ENCODE results near the gene RNASEH1. TPM values are rescaled to one million over a fixed set of nuclear protein-coding genes. Genes with fewer than 3 reads are reported as not detected.
A peak's percentile ranks its signal among the peaks of the same experiment; 100 is the strongest.
"Not testable (repeated sequence)": the region's sequence is repeated elsewhere in the genome, so short reads cannot be mapped to it uniquely, and the experiment has no call there.

The RNASEH1 gene
- total RNA-seq, 1 donor from 2014 or later = 10.6 TPM

DNA sequence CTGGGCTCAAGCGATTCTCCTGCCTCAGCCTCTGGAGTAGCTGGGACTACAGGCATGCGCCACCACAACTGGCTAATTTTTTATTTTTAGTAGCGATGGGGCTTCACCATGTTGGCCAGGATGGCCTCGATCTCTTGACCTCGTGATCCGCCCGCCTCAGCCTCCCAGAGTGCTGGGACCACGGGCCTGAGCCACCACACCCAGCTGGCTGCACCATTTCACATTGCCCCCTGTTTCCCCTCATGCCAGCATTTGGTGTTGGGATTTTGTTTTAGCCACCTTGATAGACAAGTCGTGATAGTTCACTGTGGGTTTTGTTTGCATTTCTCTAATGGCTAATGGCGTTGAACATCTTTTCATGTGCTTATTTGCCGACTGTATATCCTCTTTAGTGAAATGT lies 31.0 kb upstream of the RNASEH1 start:
- ATAC-seq = no peak

DNA sequence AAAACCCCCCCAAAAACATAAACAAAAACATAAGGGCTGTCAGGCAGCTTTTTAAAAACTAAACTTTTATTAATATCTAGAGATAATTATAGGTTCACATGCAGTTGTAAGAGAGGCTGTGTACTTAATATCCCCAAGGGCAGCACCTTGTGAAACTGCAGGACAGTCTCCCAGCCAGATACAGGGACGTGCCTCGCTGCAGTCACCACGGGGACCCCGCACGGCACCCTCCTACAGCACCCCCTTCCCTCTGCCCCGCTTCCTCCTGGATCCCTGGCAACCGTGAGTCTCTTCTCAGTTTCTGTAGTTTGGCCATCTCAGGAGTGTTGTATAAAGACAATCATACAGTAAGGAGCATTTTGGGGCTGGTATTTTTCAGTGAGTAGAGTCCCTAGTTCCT lies 30.0 kb upstream of the RNASEH1 start:
- no peak for ATAC-seq

DNA sequence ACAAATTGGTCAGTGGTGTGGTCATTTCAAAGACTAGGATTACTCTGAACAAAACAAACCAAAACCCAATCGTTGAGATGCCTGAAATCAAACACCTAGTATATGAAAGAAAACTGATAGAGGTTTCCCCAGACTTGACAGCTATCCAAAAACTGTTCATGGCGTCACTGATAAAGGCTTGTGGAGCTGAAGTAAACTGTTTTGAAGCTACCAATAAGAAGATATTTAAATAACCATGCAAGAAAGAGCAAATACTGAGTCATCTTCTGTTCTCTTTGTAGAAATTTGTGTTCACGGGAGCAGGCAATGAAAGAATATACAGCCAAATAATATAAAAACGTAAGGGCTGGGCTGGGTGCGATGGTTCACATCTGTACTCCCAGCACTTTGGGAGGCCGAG lies 29.3 kb upstream of the RNASEH1 start:
- ATAC-seq = no peak

DNA sequence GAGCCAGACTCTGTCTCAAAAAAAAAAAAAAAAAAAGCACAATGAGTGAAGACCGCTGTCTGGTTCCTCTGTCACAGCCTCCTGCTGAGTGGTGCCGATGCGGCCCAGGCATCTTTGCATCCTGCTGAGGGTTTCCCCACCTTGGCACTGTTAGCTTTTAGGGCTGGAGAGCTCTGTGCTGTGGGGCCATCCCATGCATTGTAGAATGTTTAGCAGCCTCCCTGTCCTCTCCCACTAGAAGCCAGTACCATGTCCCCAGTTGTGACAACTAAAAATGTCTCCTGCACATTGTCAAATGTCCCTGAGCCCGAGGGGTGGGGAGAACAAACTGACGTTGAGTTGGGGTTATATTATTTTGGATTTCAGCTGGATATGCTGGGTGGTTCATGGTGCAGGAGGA lies 28.9 kb upstream of the RNASEH1 start:
- ATAC-seq = no peak

- no peak for ATAC-seq
Measured at GRCh38 chr2:3586220-3586619, 28.1 kb upstream of the RNASEH1 start.

GRCh38 chr2:3585261-3586109 lies 27.4 kb upstream of the RNASEH1 start:
- peak; percentile 53 for ATAC-seq

DNA sequence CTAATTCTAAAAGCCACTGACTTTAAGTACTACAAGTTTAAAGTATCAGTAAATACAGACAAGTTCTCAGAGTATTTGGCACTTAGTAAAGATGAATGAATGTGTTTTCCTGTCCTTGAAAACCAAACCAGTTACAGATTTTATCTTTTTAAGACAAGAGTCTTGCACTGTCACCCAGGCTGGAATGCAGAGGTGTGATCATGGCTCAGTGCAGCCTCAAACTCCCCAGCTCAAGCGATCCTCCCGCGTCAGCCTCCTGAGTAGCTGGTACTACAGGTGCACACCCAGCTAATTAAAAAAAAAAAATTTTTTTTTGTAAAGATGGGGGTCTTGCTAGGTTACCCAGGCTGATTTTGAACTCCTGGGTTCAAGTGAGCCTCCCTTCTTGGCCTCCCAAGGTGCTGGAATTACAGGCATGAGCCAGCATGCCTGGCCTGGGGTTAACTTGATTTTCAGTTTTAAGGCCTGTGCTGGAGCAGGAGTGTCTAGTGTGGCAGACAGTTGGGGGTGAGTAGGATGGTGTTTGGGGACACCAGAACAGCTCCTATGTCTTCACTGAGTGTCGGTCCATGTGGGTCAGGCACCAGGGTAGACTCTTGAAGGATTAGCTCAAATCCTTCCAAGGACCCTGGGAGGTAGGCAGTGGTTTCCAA lies 26.6 kb upstream of the RNASEH1 start:
- no peak for ATAC-seq

DNA sequence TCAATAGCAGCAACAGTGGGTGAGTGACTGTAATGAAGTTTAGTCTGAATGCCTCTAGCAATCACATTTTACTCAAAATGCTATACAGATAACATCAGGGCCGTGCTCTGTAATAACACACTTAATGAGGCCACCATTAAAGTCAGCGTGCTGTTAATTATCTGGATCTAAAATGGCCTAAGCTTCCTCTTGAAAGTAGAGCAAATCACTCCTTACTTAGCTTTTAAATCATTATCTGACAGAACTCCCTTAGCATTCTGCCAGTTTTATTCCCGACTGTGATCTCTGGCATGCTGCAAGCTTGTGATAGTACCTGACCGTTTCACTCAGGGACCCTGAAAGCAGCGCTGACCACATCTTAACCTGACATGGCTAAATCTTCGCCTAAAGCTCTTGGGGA lies 25.9 kb upstream of the RNASEH1 start:
- no peak for ATAC-seq

DNA sequence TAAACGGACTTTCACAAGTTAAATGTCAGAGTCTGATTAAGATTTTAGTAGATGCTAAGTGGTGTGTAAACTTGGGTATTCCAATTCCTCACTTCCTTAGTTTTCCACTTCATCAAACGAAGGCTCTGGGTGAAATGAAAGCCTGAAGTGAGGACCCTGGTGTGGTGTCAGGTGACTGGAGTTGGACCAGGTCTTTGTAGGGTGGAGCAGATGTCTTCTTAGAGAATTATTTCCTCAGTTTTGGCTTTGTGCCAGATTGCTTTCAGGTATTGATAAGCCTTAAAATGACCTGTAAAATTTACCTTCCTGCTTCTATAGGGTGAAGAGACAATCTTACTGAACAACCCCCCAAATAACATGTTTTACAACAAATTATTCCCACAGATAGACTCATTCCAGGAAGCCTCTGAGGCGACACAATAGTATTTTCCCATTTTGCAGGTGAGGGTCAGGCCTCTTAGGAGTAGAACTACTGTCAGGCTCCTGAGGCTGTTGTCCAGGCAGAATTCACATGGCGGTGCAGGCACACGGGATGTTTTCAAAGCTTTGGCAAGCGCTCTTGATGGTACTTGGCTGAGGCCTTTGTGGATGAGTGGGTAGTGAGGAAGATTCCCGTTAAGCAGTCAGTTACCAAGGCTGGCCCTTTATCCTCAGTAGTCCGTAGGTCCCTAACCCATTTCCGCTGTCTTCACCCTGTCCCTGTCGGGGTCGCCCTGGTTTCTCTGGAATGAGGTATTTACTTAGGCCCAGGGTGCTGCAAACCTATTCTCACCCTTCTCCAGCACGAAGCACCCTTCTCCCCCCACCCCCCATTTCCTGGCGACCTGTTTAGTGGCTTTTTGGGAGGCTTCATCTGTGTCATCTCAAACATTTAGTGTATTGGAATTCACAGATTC lies 23.5 kb upstream of the RNASEH1 start:
- no peak for ATAC-seq

DNA sequence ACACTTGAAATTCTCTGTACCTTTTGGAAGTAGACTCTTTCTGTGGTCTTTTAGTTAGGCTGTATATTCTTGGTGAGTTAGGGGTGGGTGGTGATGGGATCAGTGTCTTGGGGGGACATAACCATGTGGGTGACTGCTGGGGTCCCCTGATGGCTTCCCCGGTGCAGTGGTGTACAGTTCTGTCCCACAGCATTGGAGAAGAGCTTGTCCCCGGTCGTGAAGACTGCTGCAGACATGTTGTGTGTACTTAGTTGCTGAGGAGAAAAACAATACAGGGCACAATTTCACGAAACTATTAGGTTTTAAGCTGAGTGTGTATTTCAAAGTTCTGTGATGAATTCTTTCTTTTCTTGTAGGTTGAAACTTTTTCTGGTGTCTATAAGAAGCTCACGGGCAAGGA lies 22.3 kb upstream of the RNASEH1 start:
- ATAC-seq = no peak

DNA sequence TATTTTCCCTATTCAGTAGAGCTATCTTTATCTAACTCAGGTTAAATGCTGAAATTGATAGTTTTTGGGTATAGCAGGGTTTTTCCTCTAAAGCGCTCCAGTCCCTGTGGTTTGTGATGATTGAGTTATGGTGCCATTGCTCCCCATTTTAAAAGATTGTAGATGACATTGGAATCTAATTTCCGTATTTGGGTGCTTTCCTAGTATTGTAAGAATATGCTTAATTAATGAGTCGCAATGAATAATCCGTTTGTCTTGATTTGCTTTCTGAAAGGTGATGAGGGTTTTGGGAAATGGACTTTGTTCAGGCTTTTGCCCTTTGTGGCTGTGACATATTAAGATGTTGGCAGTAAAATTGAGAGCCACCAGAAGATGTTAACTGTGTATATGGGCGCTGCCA lies 20.9 kb upstream of the RNASEH1 start:
- no peak for ATAC-seq

- not testable (repeated sequence) for ATAC-seq
Measured at GRCh38 chr2:3576263-3576630, 18.1 kb upstream of the RNASEH1 start.

DNA sequence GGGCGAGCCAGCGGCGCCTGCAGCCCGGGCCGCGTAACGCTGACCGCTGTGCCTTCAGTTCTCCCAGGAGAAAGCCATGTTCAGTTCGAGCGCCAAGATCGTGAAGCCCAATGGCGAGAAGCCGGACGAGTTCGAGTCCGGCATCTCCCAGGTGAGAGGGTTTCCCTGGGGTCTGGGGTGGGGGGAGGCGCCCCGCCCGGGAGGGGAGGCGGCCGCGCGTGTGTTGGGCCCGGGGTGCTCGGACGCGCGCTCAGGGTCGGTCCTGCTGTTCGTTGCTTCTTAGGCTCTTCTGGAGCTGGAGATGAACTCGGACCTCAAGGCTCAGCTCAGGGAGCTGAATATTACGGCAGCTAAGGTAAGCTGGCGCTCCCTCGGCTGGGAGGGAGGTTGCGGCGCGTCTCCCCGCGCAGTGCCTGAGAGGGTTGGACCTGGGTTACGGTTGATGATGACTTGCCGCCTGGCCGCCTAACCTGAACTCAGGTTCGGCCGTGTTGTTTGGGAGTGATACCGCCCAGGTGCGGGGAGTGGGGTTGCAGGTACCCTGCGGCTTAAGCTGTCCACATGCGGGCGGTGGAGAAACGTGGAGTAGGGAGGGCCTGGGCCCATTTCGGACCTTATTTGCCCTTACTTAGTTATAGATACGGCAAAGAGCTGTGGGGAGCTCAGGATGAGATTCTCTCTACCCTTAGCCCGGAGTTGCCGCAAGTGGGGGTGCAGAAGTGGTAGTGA lies 17.6 kb upstream of the RNASEH1 start:
- peak; percentile 46 for ATAC-seq

DNA sequence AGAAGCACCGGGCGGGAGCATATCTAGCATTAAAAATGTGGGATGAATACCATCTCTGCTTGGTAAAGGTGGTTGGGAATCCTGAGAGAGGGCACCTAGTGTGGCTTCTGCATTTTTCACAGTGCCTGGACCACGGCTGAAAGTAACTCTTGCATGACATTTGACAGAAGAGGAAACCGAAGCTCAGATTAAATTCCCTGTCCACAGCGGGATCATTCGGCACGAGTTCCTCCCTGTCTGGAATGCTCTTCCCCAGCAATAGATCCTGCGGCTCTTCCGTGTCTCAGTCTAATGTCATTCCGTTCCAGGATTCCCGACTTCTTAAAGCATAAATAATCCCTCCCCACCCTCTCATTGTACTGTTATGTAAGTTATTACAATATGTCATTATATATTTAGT lies 16.0 kb upstream of the RNASEH1 start:
- no peak for ATAC-seq

- no peak for ATAC-seq
Measured at GRCh38 chr2:3572620-3573019, 14.5 kb upstream of the RNASEH1 start.

- no peak for ATAC-seq
Measured at GRCh38 chr2:3571284-3571683, 13.2 kb upstream of the RNASEH1 start.

- ATAC-seq = not testable (repeated sequence)
Measured at GRCh38 chr2:3569656-3570055, 11.5 kb upstream of the RNASEH1 start.

- ATAC-seq = no peak
Measured at GRCh38 chr2:3566806-3567205, 8.7 kb upstream of the RNASEH1 start.

GRCh38 chr2:3565117-3565516 lies 7.0 kb upstream of the RNASEH1 start:
- peak; percentile 93 for ATAC-seq

DNA sequence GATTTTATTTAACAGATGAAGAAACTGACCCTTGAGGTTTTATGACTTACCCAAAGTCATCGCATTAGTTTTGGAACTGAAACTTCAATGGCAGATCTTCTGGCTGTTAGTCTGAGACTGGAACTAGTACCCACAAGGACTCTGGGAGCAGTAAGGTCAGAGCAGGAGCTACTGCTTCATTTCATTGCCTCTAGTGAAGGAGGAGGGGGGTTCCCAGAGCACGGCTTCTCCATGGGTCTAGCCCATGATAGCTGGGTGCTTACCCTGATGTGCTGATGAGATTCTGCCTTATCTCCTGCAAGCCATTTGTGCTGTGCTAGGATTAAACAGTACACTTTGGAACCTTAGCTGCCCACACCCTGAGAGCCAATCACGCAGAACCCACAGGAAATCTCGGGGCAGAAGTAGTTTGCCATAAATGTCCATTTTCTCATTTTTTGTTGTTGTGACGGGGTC lies 5.4 kb upstream of the RNASEH1 start:
- no peak for ATAC-seq

GRCh38 chr2:3557639-3558204 lies 411 bp downstream of the RNASEH1 start:
- no peak for ATAC-seq

- ATAC-seq = no peak
Measured at GRCh38 chr2:3553946-3554345, 4.2 kb downstream of the RNASEH1 start.

All from esophagus mucosa (tissue), 1 donor.